HepG2 (cell line): ENCODE results near the gene SH2D5. TPM values are rescaled to one million over a fixed set of nuclear protein-coding genes. Genes with fewer than 3 reads are reported as not detected.
"Not testable (repeated sequence)": the region's sequence is repeated elsewhere in the genome, so short reads cannot be mapped to it uniquely, and the experiment has no call there.

Experiments used
- ATAC-seq: fragments of 200-7000 bp; cut with Tn5 transposase; 3 replicates; pipeline ENCODE4 v1.9.1; 2020; ENCODE audit warnings: mild to moderate bottlenecking, moderate library complexity
- BruUV-seq: library from RNA; stranded (reverse); fragments of 400-500 nt; replicated peaks from 2 replicates; lab custom pipeline; 2021; lab: Mats Ljungman, UMichigan
- CTCF ChIA-PET: fragments of 300-600 bp; formaldehyde crosslinking; extraction: SDS; loops from one replicate; lab custom pipeline; 2021; ENCODE audit warnings: low total read pairs, inconsistent platforms, low intra/inter-chr PET ratio; lab: Yijun Ruan, JAX
- POLR2A ChIA-PET: fragments of 350-600 bp; sonication (Branson Sonifier 250); formaldehyde crosslinking; loops from one replicate; lab custom pipeline; 2020; ENCODE audit warnings: antibody characterized with exemption, inconsistent platforms; lab: Yijun Ruan, JAX
- DNase-seq: peaks from one replicate; pipeline ENCODE4 v3.0.0-alpha.2; 2015; ENCODE audit warnings: low spot score
- FAIRE-seq: peaks from 3 replicates; lab custom pipeline; 2011; peaks lifted over from hg19 to GRCh38; lab: Jason Lieb, UNC
- H2AFZ ChIP-seq: one replicate; pipeline ENCODE4 v1.6.1; 2011; ENCODE audit warnings: low read length, inconsistent platforms
- H3K27ac ChIP-seq: fragments of 300-600 bp; 3 replicates; pipeline ENCODE4 v1.8.0; 2011; ENCODE audit warnings: mixed run types, mild to moderate bottlenecking, mixed read lengths, low read length, inconsistent platforms; ENCODE audit not compliant: insufficient read depth; ENCODE audit errors: extremely low read length
- H3K27me3 ChIP-seq, 2 experiments: fragments of 200-600 bp in 1 of 2; 2 replicates in 1 of 2; 3 replicates in 1 of 2; pipeline versions ENCODE4 v1.6.0 to v1.8.0; 2011; ENCODE audit warnings: low read length in 2 of 2, mild to moderate bottlenecking in 2 of 2, moderate library complexity in 2 of 2, inconsistent platforms in 1 of 2; ENCODE audit not compliant: insufficient read depth in 2 of 2, control insufficient read depth in 1 of 2
- H3K36me3 ChIP-seq, 2 experiments: fragments of 200-600 bp in 1 of 2; replicated peaks in 1 of 2; 2 replicates in 1 of 2; 3 replicates in 1 of 2; pipeline versions ENCODE4 v1.5.1 to v1.8.0; 2011; ENCODE audit warnings: low read length in 2 of 2, inconsistent platforms in 1 of 2; ENCODE audit not compliant: insufficient read depth in 2 of 2, control insufficient read depth in 1 of 2
- H3K4me1 ChIP-seq: 2 replicates; pipeline ENCODE4 v1.5.1; 2012; ENCODE audit warnings: low read length, inconsistent platforms; ENCODE audit not compliant: insufficient read depth
- H3K4me2 ChIP-seq: 2 replicates; pipeline ENCODE4 v1.6.0; 2011; ENCODE audit warnings: low read depth, low read length, inconsistent platforms
- H3K4me3 ChIP-seq, 3 experiments: fragments of 200-600 bp in 1 of 3; sonication (generic), shearing (Covaris generic) in 1 of 3; replicated peaks in 1 of 3; 2 replicates each; pipeline ENCODE4 v1.5.1; 2011 to 2016; ENCODE audit warnings: low read length in 3 of 3, inconsistent platforms in 2 of 3, low read depth in 2 of 3, mild to moderate bottlenecking in 2 of 3, control low read depth in 1 of 3, mixed read lengths in 1 of 3; ENCODE audit not compliant: insufficient read depth in 1 of 3
- H3K79me2 ChIP-seq: one replicate; pipeline ENCODE4 v1.6.1; 2011; ENCODE audit warnings: low read length, inconsistent platforms; ENCODE audit not compliant: insufficient read depth
- H3K9ac ChIP-seq: 2 replicates; pipeline ENCODE4 v1.6.0; 2011; ENCODE audit warnings: mild to moderate bottlenecking, low read depth, low read length, inconsistent platforms; ENCODE audit not compliant: insufficient read depth
- H3K9me3 ChIP-seq: 2 replicates; pipeline ENCODE4 v1.5.1; 2012; ENCODE audit warnings: mild to moderate bottlenecking, low read length
- H4K20me1 ChIP-seq: 2 replicates; pipeline ENCODE4 v1.6.0; 2011; ENCODE audit warnings: inconsistent platforms, mild to moderate bottlenecking, low read length, moderate library complexity; ENCODE audit not compliant: insufficient read depth
- NBN ChIP-seq: fragments of 450-650 bp; conservative IDR thresholded peaks from 2 replicates; pipeline ENCODE4 v1.6.1; 2017
- ZNF230 ChIP-seq: sonication (generic); formaldehyde crosslinking; IDR thresholded peaks from 2 replicates; pipeline ENCODE4 v1.4.0; 2020; ENCODE audit warnings: mild to moderate bottlenecking, missing genetic modification reagents
- ZNF773 ChIP-seq: sonication (generic); formaldehyde crosslinking; IDR thresholded peaks from 2 replicates; pipeline ENCODE4 v1.4.0; 2020; ENCODE audit warnings: missing genetic modification reagents, borderline replicate concordance
- WGBS: methylation state at CpG from one replicate; pipeline ENCODE4 v1.1.6; 2017; ENCODE audit warnings: low lambda C conversion rate; 5-methylcytosine and 5-hydroxymethylcytosine counted together
- in situ Hi-C: cut with HindIII; loops from 2 replicates; pipeline ENCODE4 v1.10.0; 2017; ENCODE audit warnings: low pct_unique_long_range_greater_than_20kb; ENCODE audit not compliant: extremely low pct_ligation_motif_present
- intact Hi-C: fragments of 100-400 bp; cut with micrococcal nuclease; formaldehyde crosslinking; loops from one replicate; pipeline ENCODE4 v1.10.0; 2022; ENCODE audit not compliant: unreplicated experiment
- polyA plus RNA-seq, 8 experiments: library from polyadenylated mRNA; depleted of rRNA in 3 of 8; stranded (reverse) in 7 of 8; unstranded in 1 of 8; fragments of >200 nt; fragmentation: Illumina TruSeq in 4 of 8; extraction: Trizol in 4 of 8; gene quantifications; 2 replicates each; pipeline versions ENCODE4 v1.2.1 to v1.2.3, GENCODE V29; 2011 to 2016; ENCODE audit warnings: low read depth in 4 of 8, missing spikeins in 1 of 8, mixed read lengths in 1 of 8; ENCODE audit not compliant: insufficient read depth in 1 of 8
- total RNA-seq, 5 experiments: library from RNA; depleted of rRNA; stranded (reverse); fragments of >200 nt; fragmentation: Illumina TruSeq; extraction: Trizol; gene quantifications; 2 replicates each; pipeline ENCODE4 v1.2.3, GENCODE V29; 2016; ENCODE audit warnings: low read depth in 1 of 5

SH2D5 gene
- total and polyA plus RNA-seq, 2 of the 13 experiments (the other 11 are each of a cell fraction or from before 2014, with no cell fraction given): 1.2 to 3.4 TPM

DNA sequence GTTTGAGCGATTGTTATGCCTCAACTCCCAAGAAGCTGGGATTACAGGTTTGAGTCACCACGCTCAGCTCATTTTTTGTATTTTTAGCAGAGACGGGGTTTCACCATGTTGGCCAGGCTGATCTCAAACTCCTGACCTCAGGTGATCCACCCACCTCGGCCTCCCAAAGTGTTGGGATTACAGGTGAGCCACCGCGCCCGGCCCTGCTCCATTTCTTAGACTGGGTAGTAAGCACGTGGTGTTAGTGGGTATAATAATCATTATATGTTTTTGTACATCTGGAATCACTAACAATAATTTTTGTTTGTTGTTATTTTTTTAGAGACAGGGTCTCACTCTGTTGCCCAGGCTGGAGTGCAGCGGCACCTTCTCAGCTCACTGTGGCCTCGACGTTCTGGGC is 58.9 kb downstream of the SH2D5 start:
- H3K27me3 ChIP-seq, H4K20me1 ChIP-seq, intact Hi-C loops, CTCF ChIA-PET, H3K9ac ChIP-seq, POLR2A ChIA-PET, H3K27ac ChIP-seq, DNase-seq, in situ Hi-C loops, H3K4me2 ChIP-seq, H3K4me3 ChIP-seq, H2AFZ ChIP-seq, ATAC-seq, FAIRE-seq, H3K79me2 ChIP-seq, H3K9me3 ChIP-seq, BruUV-seq, H3K36me3 ChIP-seq: not testable (repeated sequence)
- peaks cover 18% of the 10 kb centered on the region; the same call in 1 of the 2 replicates for H3K4me1 ChIP-seq
- WGBS: 53% methylated on average over 11 of the region's 11 CpGs

DNA sequence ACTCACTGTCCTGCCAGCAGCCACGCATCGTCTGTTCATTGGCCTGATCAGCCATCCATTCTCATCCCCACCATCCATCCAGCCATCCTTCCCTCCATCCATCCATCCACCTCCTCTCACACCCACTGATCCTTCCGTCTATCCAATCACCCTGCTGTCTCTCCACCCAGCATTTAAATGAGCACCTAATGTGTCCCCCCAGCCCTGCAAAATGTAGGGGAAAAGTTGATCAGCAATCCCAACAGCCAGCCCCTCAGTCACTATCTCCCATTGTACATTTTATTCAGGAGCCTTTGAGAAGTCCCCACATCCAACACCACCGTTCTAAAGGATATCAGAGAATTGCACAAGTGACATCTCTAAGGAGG is 60.3 kb downstream of the SH2D5 start:
- BruUV-seq: no TSS peak
- H3K36me3 ChIP-seq: no peaks in the 10 kb centered on the region
- TF ChIP-seq ZNF230 (CRISPR knock-in tag) (no peak), NBN (0 out of 2 replicates have a peak, but pooled peaks have one; percentile 29), ZNF773 (CRISPR knock-in tag) (no peak)
- TF ChIP-seq, all 625 proteins: peak for 1
- Histone ChIP-seq H4K20me1 (no peaks in the 10 kb centered on the region), H3K4me2 (no peak overlapping the region), H3K4me1 (peaks cover 18% of the 10 kb centered on the region; the same call in 1 of the 2 replicates), H2AFZ (no peak overlapping the region), H3K9ac (no peak overlapping the region), H3K4me3 (no peak overlapping the region), H3K9me3 (no peaks in the 10 kb centered on the region), H3K27me3 (no peaks in the 10 kb centered on the region; a peak in 1 of 5 replicates), H3K79me2 (no peaks in the 10 kb centered on the region), H3K27ac (no peak overlapping the region)
- in situ Hi-C loops (no loop called here), intact Hi-C loops (no loop called here)
- FAIRE-seq (no peak), DNase-seq (no peak), ATAC-seq (no peak)
- POLR2A ChIA-PET: interaction anchor here (1.0 kb wide), 1 partner anchor 11 kb away, joined by 3 read pairs; the partner anchor contains the start of gene DDOST
- WGBS: 41% methylated on average over 4 of the region's 4 CpGs
- CTCF ChIA-PET: no interaction called here
